ENCODE measurements around the gene SAA1. TPM values are rescaled to one million over a fixed set of nuclear protein-coding genes. Genes with fewer than 3 reads are reported as not detected.
"Not testable (repeated sequence)": the region's sequence is repeated elsewhere in the genome, so short reads cannot be mapped to it uniquely, and the experiment has no call there.

The SAA1 gene
- total and polyA plus RNA-seq, 2 donors (not counting 3 experiments of a cell fraction or from before 2014, with no cell fraction given): not detected

GRCh38 chr11:18261721-18262120 lies 4.3 kb upstream of the SAA1 start:
- Histone ChIP-seq H3K27me3 (ENCODE audit: control insufficient read depth in 2 of 2, insufficient read depth in 2 of 2, low read length in 2 of 2) (no peaks in the 10 kb centered on the region), H3K27ac (ENCODE audit: insufficient read depth, low read depth, low read length) (no peak overlapping the region), H3K9me3 (replicated peaks; ENCODE audit: control insufficient read depth, insufficient read depth, low read length) (no peaks in the 10 kb centered on the region), H3K4me3 (replicated peaks in 1 of 3; ENCODE audit: insufficient read depth in 1 of 3, low read depth in 1 of 3, low read length in 3 of 3) (no peak overlapping the region), H3K4me2 (ENCODE audit: insufficient read depth, low read length) (no peak overlapping the region), H3K4me1 (ENCODE audit: control insufficient read depth, extremely low read depth, insufficient read depth, low read length) (no peaks in the 10 kb centered on the region), H3K36me3 (ENCODE audit: control insufficient read depth in 2 of 2, extremely low read depth in 1 of 2, insufficient read depth in 2 of 2, low read length in 2 of 2) (no peaks in the 10 kb centered on the region), H3K79me2 (ENCODE audit: control insufficient read depth, insufficient read depth, low read length) (no peaks in the 10 kb centered on the region), H3K9ac (replicated peaks; ENCODE audit: extremely low read depth, insufficient read depth, low read length) (no peak overlapping the region), H4K20me1 (replicated peaks; ENCODE audit: control insufficient read depth, extremely low read depth, insufficient read depth, low read length) (no peaks in the 10 kb centered on the region), H3K9me1 (replicated peaks; ENCODE audit: control insufficient read depth, extremely low read depth, insufficient read depth, low read length) (no peaks in the 10 kb centered on the region), H2AFZ (ENCODE audit: low read depth, low read length) (no peak overlapping the region)
- no peak for TF ChIP-seq GATA2 (IDR thresholded peaks at IDR 0.05; ENCODE audit: insufficient read depth, insufficient read length, low read depth, low read length)
- TF ChIP-seq MYC (IDR thresholded peaks at IDR 0.05; ENCODE audit: low read depth, low read length): no peak
- TF ChIP-seq FOS (IDR thresholded peaks at IDR 0.05; ENCODE audit: borderline replicate concordance, insufficient read depth, low read length): no peak
- no peak for TF ChIP-seq JUN (IDR thresholded peaks at IDR 0.05; ENCODE audit: borderline replicate concordance, insufficient read depth, insufficient read length, low read depth)
- TF ChIP-seq CTCF (IDR thresholded peaks at IDR 0.05; ENCODE audit: extremely low read depth in 1 of 2, insufficient read depth in 1 of 2, low read depth in 1 of 2, low read length in 2 of 2): no peak
- TF ChIP-seq MAX (IDR thresholded peaks at IDR 0.05; ENCODE audit: insufficient read depth, insufficient read length): no peak
- no peak for TF ChIP-seq POLR2A (IDR thresholded peaks at IDR 0.05; ENCODE audit: low read depth, low read length)
- no peak for TF ChIP-seq EZH2 (IDR thresholded peaks at IDR 0.05; ENCODE audit: borderline replicate concordance, low read depth, low read length, severe bottlenecking)
- no peak for TF ChIP-seq POLR2AphosphoS5 (IDR thresholded peaks at IDR 0.05; ENCODE audit: insufficient read depth, low read depth, low read length)
- BruUV-seq (replicated peaks): no TSS peak
- no peak for FAIRE-seq
- DNase-seq (ENCODE audit: low read depth, low spot score): no peak
- POLR2A ChIA-PET: no interaction called here
- intact Hi-C loops (cut with micrococcal nuclease) (no loop called here), dilution Hi-C loops (cut with MboI; ENCODE audit: extremely low pct_ligation_motif_present, low sequenced_read_pairs) (no loop called here)
- CTCF ChIA-PET: no interaction called here

GRCh38 chr11:18262681-18263350 lies 3.2 kb upstream of the SAA1 start:
- H3K4me3 ChIP-seq (replicated peaks in 1 of 3; ENCODE audit: insufficient read depth in 1 of 3, low read depth in 1 of 3, low read length in 3 of 3); H3K4me2 ChIP-seq (ENCODE audit: insufficient read depth, low read length); H3K27ac ChIP-seq (ENCODE audit: insufficient read depth, low read depth, low read length); POLR2A ChIA-PET; CTCF ChIA-PET; H3K4me1 ChIP-seq (ENCODE audit: control insufficient read depth, extremely low read depth, insufficient read depth, low read length); H3K9me1 ChIP-seq (replicated peaks; ENCODE audit: control insufficient read depth, extremely low read depth, insufficient read depth, low read length); dilution Hi-C loops (cut with MboI; ENCODE audit: extremely low pct_ligation_motif_present, low sequenced_read_pairs); intact Hi-C loops (cut with micrococcal nuclease); H3K9me3 ChIP-seq (replicated peaks; ENCODE audit: control insufficient read depth, insufficient read depth, low read length); H3K79me2 ChIP-seq (ENCODE audit: control insufficient read depth, insufficient read depth, low read length); BruUV-seq (replicated peaks); H2AFZ ChIP-seq (ENCODE audit: low read depth, low read length); FAIRE-seq; H4K20me1 ChIP-seq (replicated peaks; ENCODE audit: control insufficient read depth, extremely low read depth, insufficient read depth, low read length); H3K36me3 ChIP-seq (ENCODE audit: control insufficient read depth in 2 of 2, extremely low read depth in 1 of 2, insufficient read depth in 2 of 2, low read length in 2 of 2); H3K27me3 ChIP-seq (ENCODE audit: control insufficient read depth in 2 of 2, insufficient read depth in 2 of 2, low read length in 2 of 2); H3K9ac ChIP-seq (replicated peaks; ENCODE audit: extremely low read depth, insufficient read depth, low read length); DNase-seq (ENCODE audit: low read depth, low spot score): not testable (repeated sequence)
